RWPE1 (cell line): ENCODE results near the gene SHISA7.
A peak's percentile ranks its signal among the peaks of the same experiment; 100 is the strongest.
"Not testable (repeated sequence)": the region's sequence is repeated elsewhere in the genome, so short reads cannot be mapped to it uniquely, and the experiment has no call there.

Experiments
- CTCF ChIA-PET: fragments of 350-600 bp; sonication (Branson Sonifier 250); formaldehyde crosslinking; extraction: SDS; loops from one replicate; lab custom pipeline; 2021; lab: Yijun Ruan, JAX
- POLR2A ChIA-PET: fragments of 400-600 bp; formaldehyde crosslinking; extraction: SDS; loops from one replicate; lab custom pipeline; 2020; ENCODE audit warnings: antibody characterized with exemption; ENCODE audit not compliant: low non-redundant PET; lab: Yijun Ruan, JAX
- DNase-seq: peaks from one replicate; pipeline ENCODE4 v3.0.0; 2012; ENCODE audit warnings: low spot score
- H3K27ac ChIP-seq: fragments of 450-650 bp; 2 replicates; pipeline ENCODE4 v1.5.1; 2017
- CTCF ChIP-seq: fragments of 450-650 bp; conservative IDR thresholded peaks from 2 replicates; pipeline ENCODE4 v1.5.1; 2017; ENCODE audit warnings: low read depth, mild to moderate bottlenecking

The SHISA7 gene

GRCh38 chr19:55402509-55402908 is 40.6 kb downstream of the SHISA7 start:
- peak overlapping the region; percentile 97 for H3K27ac ChIP-seq
- CTCF ChIA-PET = no interaction called here
- no peak for TF ChIP-seq CTCF
- DNase-seq = no peak
- POLR2A ChIA-PET = interaction anchor here (1.0 kb wide), 1 partner anchor 18 kb away, joined by 4 read pairs; the partner anchor contains the start of gene TMEM238

- not testable (repeated sequence) for DNase-seq
Observed at GRCh38 chr19:55401390-55401789, 41.7 kb downstream of the SHISA7 start.

GRCh38 chr19:55400281-55401087 is 42.6 kb downstream of the SHISA7 start:
- ChIA-PET CTCF (interaction anchor here (0.6 kb wide), 1 partner anchor 233 kb away, joined by 3 read pairs; no protein-coding TSS in a partner anchor), POLR2A (no interaction called here)
- peak overlapping the region; percentile 97 for H3K27ac ChIP-seq
- no peak for TF ChIP-seq CTCF
- DNase-seq = no peak

More at GRCh38 chr19:55401390-55401789, 41.7 kb downstream of the SHISA7 start:
- POLR2A ChIA-PET, CTCF ChIA-PET: not testable (repeated sequence)
- H3K27ac ChIP-seq = peak overlapping the region; percentile 97

- CTCF ChIA-PET = interaction anchor here (0.6 to 0.7 kb wide), 2 partner anchors 59 to 232 kb away, joined by 3 read pairs; partner anchors contain the start of gene KMT5C
Observed at GRCh38 chr19:55398200-55398925, 44.7 kb downstream of the SHISA7 start.

GRCh38 chr19:55392820-55393761 is 50.0 kb downstream of the SHISA7 start:
- no peak for TF ChIP-seq CTCF
- peak overlapping the region; percentile 98 for H3K27ac ChIP-seq
- ChIA-PET POLR2A (no interaction called here), CTCF (no interaction called here)
- DNase-seq = no peak

More at GRCh38 chr19:55398200-55398925, 44.7 kb downstream of the SHISA7 start:
- DNase-seq = no peak
- POLR2A ChIA-PET = no interaction called here
- TF ChIP-seq CTCF = no peak
- peak overlapping the region; percentile 34 for H3K27ac ChIP-seq

- H3K27ac ChIP-seq = peak overlapping the region; percentile 98
- CTCF ChIA-PET = interaction anchor here (0.5 kb wide), 1 partner anchor 141 kb away, joined by 3 read pairs; no protein-coding TSS in a partner anchor
- POLR2A ChIA-PET = interaction anchor here (0.7 kb wide), 1 partner anchor 240 kb away, joined by 4 read pairs; no protein-coding TSS in a partner anchor
- no peak for DNase-seq
- no peak for TF ChIP-seq CTCF
Observed at GRCh38 chr19:55391702-55392615, 51.1 kb downstream of the SHISA7 start.
